ENCODE data around the gene TFR2. TPM values are rescaled to one million over a fixed set of nuclear protein-coding genes. Genes with fewer than 3 reads are reported as not detected.

TFR2 gene
- total RNA-seq, 1 donor from 2014 or later, result 0.25 TPM

DNA sequence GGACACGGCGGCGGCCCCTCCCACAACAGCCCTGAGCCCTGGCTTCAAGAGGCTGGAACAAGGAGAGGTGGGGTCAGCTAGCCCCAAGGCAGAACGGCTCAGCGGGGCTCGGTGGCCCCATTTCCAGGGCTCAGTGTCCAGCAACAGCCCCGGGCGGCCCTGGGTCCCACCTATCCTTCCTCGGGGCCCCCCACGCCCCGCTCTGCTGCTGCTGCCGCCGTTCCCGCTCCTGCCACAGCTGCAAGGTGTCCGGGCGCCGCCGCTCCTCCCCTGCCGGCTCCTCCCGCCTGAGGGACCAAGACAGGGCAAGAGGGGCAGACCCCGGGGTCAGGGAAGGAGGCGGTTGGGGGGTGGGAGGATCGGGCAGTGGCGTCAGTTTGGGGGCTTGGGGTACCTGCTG, 64.2 kb downstream of the TFR2 start:
- Histone ChIP-seq H3K27ac (no peak overlapping the region), H3K4me1 (peaks cover 4% of the 10 kb centered on the region), H3K27me3 (no peaks in the 10 kb centered on the region), H3K4me3 (no peak overlapping the region), H3K36me3 (peaks cover 0 to 65% of the 10 kb centered on the region in 2 donors), H3K9me3 (no peaks in the 10 kb centered on the region)
- intact Hi-C loops (cut with DNase I), result no loop called here
- no peak for DNase-seq (ENCODE audit: extremely low spot score in 2 of 2)
- TF ChIP-seq CTCF (IDR thresholded peaks at IDR 0.05), result no peak
- no peak for TF ChIP-seq POLR2AphosphoS5 (IDR thresholded peaks at IDR 0.05; ENCODE audit: insufficient read depth in 1 of 2, low read depth in 1 of 2)
- TF ChIP-seq POLR2A (IDR thresholded peaks at IDR 0.05), result no peak

GRCh38 chr7:100576384-100576993, 64.9 kb downstream of the TFR2 start:
- Histone ChIP-seq H3K27ac (no peak overlapping the region), H3K4me1 (no peaks in the 10 kb centered on the region), H3K9me3 (no peaks in the 10 kb centered on the region), H3K4me3 (no peak overlapping the region), H3K27me3 (no peaks in the 10 kb centered on the region), H3K36me3 (peaks cover 0 to 59% of the 10 kb centered on the region in 2 donors)
- TF ChIP-seq POLR2AphosphoS5 (IDR thresholded peaks at IDR 0.05; ENCODE audit: insufficient read depth in 1 of 2, low read depth in 1 of 2), result no peak
- TF ChIP-seq POLR2A (IDR thresholded peaks at IDR 0.05), result no peak
- no peak for TF ChIP-seq CTCF (IDR thresholded peaks at IDR 0.05)
- intact Hi-C loops (cut with DNase I), result no loop called here
- DNase-seq (ENCODE audit: extremely low spot score in 2 of 2), result no peak

DNA sequence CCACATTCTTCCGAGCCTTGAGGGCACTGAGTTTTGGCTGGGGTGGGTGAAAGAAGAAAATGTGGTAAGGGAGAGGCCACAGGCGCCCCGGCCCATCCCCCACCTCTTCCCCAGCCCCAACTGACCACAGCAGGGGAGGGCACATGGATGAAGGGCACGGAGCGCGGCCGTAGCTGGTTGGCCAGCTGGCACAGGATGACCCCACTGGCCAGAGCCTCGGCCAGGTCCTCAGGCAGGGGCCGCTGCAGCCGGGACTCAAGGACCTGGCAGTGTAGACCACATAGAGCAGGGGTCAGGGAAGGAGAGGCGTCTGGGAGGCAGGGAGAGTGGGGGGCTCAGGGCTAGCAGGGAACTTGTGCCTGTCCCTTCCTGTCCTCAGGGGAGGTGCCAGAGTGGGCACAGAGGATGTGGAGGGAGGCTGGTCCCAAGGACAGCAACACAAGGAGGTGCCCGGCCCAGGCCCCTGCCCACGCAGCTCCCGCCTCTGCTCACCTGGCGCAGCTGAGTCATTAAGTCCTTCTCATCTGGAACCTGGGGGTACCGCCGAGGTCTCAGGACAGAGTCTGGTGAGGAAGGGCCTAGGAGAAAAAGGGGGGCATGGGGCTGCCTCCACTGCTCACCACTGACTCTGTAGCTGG, 65.5 kb downstream of the TFR2 start:
- TF ChIP-seq POLR2AphosphoS5 (IDR thresholded peaks at IDR 0.05; ENCODE audit: insufficient read depth in 1 of 2, low read depth in 1 of 2) (no peak), POLR2A (IDR thresholded peaks at IDR 0.05) (no peak), CTCF (IDR thresholded peaks at IDR 0.05) (no peak)
- Histone ChIP-seq H3K9me3 (no peaks in the 10 kb centered on the region), H3K27me3 (no peaks in the 10 kb centered on the region), H3K27ac (no peak overlapping the region), H3K36me3 (peaks cover 0 to 52% of the 10 kb centered on the region in 2 donors), H3K4me3 (no peak overlapping the region), H3K4me1 (no peaks in the 10 kb centered on the region)
- no peak for DNase-seq (ENCODE audit: extremely low spot score in 2 of 2)
- intact Hi-C loops (cut with DNase I), result no loop called here

DNA sequence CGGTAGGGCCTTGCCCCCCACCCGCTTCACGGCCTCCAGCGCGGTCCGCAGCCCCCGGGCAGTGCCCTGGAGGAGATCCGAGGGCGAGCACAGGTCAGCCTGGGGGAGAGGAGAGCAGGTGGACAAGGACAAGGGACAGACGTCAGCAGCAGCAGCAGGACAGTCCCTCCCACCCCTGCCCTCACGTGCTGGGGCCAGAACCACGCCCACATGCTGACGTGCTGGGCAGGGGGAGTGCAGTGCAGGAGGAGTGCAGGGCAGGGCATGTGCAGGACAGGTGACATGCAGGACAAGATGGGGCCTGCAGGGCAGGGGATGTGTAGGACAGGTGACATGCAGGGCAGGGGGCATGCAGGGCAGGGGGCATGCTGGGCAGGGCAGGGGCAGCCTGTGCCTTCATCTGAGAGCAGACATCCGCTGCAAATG, 66.1 kb downstream of the TFR2 start:
- intact Hi-C loops (cut with DNase I), result no loop called here

More for the DNA sequence above, 66.1 kb downstream of the TFR2 start:
- no peaks in the 10 kb centered on the region for H3K9me3 ChIP-seq
- H3K27me3 ChIP-seq, result no peaks in the 10 kb centered on the region
- H3K4me1 ChIP-seq, result peaks cover 4% of the 10 kb centered on the region
- no peak for DNase-seq (ENCODE audit: extremely low spot score in 2 of 2)
- peaks cover 0 to 48% of the 10 kb centered on the region in 2 donors for H3K36me3 ChIP-seq
- no peak overlapping the region for H3K27ac ChIP-seq
- no peak overlapping the region for H3K4me3 ChIP-seq
- TF ChIP-seq POLR2A (IDR thresholded peaks at IDR 0.05) (no peak), POLR2AphosphoS5 (IDR thresholded peaks at IDR 0.05; ENCODE audit: insufficient read depth in 1 of 2, low read depth in 1 of 2) (no peak), CTCF (IDR thresholded peaks at IDR 0.05) (no peak)
